GM23338 (cell line): Measurements from ENCODE around the gene SLC37A2. TPM values are rescaled to one million over a fixed set of nuclear protein-coding genes. Genes with fewer than 3 reads are reported as not detected.

Experiments used
- ATAC-seq: fragments of 200-7000 bp; cut with Tn5 transposase; 3 replicates; pipeline ENCODE4 v1.9.1; 2020
- DNase-seq: peaks from one replicate; pipeline ENCODE4 v3.0.0-alpha.2; 2015; ENCODE audit warnings: low spot score
- H2AFZ ChIP-seq: fragments of 200-600 bp; sonication (generic); 2 replicates; pipeline ENCODE4 v1.8.0; 2016; ENCODE audit warnings: antibody characterized with exemption, mild to moderate bottlenecking, moderate library complexity
- H3F3A ChIP-seq: fragments of 200-600 bp; sonication (generic); replicated peaks from 2 replicates; pipeline ENCODE4 v1.8.0; 2017; ENCODE audit warnings: antibody characterized with exemption, mixed run types, low read depth
- H3K27ac ChIP-seq: fragments of 200-600 bp; sonication (generic); 2 replicates; pipeline ENCODE4 v1.6.1; 2016; ENCODE audit warnings: low read depth
- H3K27me3 ChIP-seq: fragments of 200-600 bp; sonication (generic); 2 replicates; pipeline ENCODE4 v1.8.0; 2016; ENCODE audit warnings: mild to moderate bottlenecking, mixed run types, moderate library complexity; ENCODE audit not compliant: insufficient read depth
- H3K36me3 ChIP-seq: fragments of 200-600 bp; sonication (generic); 2 replicates; pipeline ENCODE4 v1.8.0; 2016; ENCODE audit warnings: mild to moderate bottlenecking; ENCODE audit not compliant: insufficient read depth
- H3K4me1 ChIP-seq: fragments of 200-600 bp; sonication (generic); 2 replicates; pipeline ENCODE4 v1.8.0; 2016; ENCODE audit warnings: mild to moderate bottlenecking, moderate library complexity; ENCODE audit not compliant: insufficient read depth
- H3K4me2 ChIP-seq: fragments of 200-600 bp; sonication (generic); 2 replicates; pipeline ENCODE4 v1.7.1; 2017; ENCODE audit warnings: mixed run types
- H3K4me3 ChIP-seq: fragments of 200-600 bp; sonication (generic); 2 replicates; pipeline ENCODE4 v1.6.1; 2016; ENCODE audit warnings: mixed run types
- H3K79me2 ChIP-seq: fragments of 200-600 bp; sonication (generic); replicated peaks from 2 replicates; pipeline ENCODE4 v1.8.0; 2017; ENCODE audit warnings: mild to moderate bottlenecking; ENCODE audit not compliant: insufficient read depth
- H3K9me2 ChIP-seq: fragments of 200-600 bp; sonication (generic); 2 replicates; pipeline ENCODE4 v1.8.0; 2017; ENCODE audit not compliant: insufficient read depth
- H4K20me1 ChIP-seq: fragments of 200-600 bp; sonication (generic); replicated peaks from 2 replicates; pipeline ENCODE4 v1.8.0; 2017; ENCODE audit warnings: mild to moderate bottlenecking; ENCODE audit not compliant: insufficient read depth
- H3K27ac Mint-ChIP-seq: 2 replicates; pipeline ENCODE4 v1.8.0; 2020; ENCODE audit warnings: inconsistent platforms, mild to moderate bottlenecking, moderate library complexity, mixed read lengths
- H3K27me3 Mint-ChIP-seq: 3 replicates; pipeline ENCODE4 v1.8.0; 2022; ENCODE audit warnings: low read depth, mild to moderate bottlenecking, moderate library complexity, mixed read lengths, inconsistent platforms; ENCODE audit not compliant: insufficient read depth, poor library complexity
- H3K36me3 Mint-ChIP-seq: 3 replicates; pipeline ENCODE4 v1.8.0; 2021; ENCODE audit warnings: low read depth, mild to moderate bottlenecking, inconsistent platforms, moderate library complexity, mixed read lengths
- H3K4me1 Mint-ChIP-seq: 3 replicates; pipeline ENCODE4 v1.8.0; 2020; ENCODE audit warnings: mild to moderate bottlenecking, inconsistent platforms, mixed read lengths
- H3K4me3 Mint-ChIP-seq: 3 replicates; pipeline ENCODE4 v1.8.0; 2021; ENCODE audit warnings: moderate library complexity, mild to moderate bottlenecking, inconsistent platforms, mixed read lengths
- H3K9me3 Mint-ChIP-seq: 3 replicates; pipeline ENCODE4 v1.8.0; 2020; ENCODE audit warnings: moderate library complexity, mild to moderate bottlenecking, inconsistent platforms, mixed read lengths
- CREB1 ChIP-seq: fragments of 250-450 bp; sonication (Bioruptor Pico); IDR thresholded peaks from 2 replicates; pipeline ENCODE4 v1.5.0; 2020; ENCODE audit warnings: low read depth, mild to moderate bottlenecking, moderate library complexity
- ETS1 ChIP-seq: IDR thresholded peaks from 2 replicates; pipeline ENCODE4 v1.6.1; 2016; ENCODE audit warnings: antibody characterized with exemption
- EZH2 ChIP-seq: fragments of 200-600 bp; sonication (generic); IDR thresholded peaks from one replicate; pipeline ENCODE4 v1.8.0; 2017; ENCODE audit warnings: antibody characterized with exemption, mild to moderate bottlenecking, low read depth; ENCODE audit not compliant: unreplicated experiment
- EZH2phosphoT487 ChIP-seq: fragments of 200-600 bp; sonication (generic); IDR thresholded peaks from one replicate; pipeline ENCODE4 v1.8.1; 2018; ENCODE audit warnings: antibody characterized with exemption; ENCODE audit not compliant: unreplicated experiment
- NANOG ChIP-seq: IDR thresholded peaks from 2 replicates; pipeline ENCODE4 v1.6.1; 2016; ENCODE audit warnings: antibody characterized with exemption, borderline replicate concordance
- POLR2AphosphoS5 ChIP-seq: IDR thresholded peaks from 2 replicates; pipeline ENCODE4 v1.6.1; 2016; ENCODE audit warnings: antibody characterized with exemption, low read depth
- REST ChIP-seq: IDR thresholded peaks from one replicate; pipeline ENCODE4 v1.6.1; 2018; ENCODE audit warnings: antibody characterized with exemption; ENCODE audit not compliant: unreplicated experiment
- STAT1 ChIP-seq: IDR thresholded peaks from one replicate; pipeline ENCODE4 v1.6.1; 2016; ENCODE audit warnings: antibody characterized with exemption; ENCODE audit not compliant: unreplicated experiment
- ZNF114 ChIP-seq: fragments of 250-450 bp; sonication (Bioruptor Pico); IDR thresholded peaks from 2 replicates; pipeline ENCODE4 v1.5.0; 2020; ENCODE audit warnings: mild to moderate bottlenecking, moderate library complexity
- ZNF331 ChIP-seq: fragments of 250-450 bp; sonication (Bioruptor Pico); IDR thresholded peaks from 2 replicates; pipeline ENCODE4 v1.5.0; 2020; ENCODE audit warnings: low read depth, mild to moderate bottlenecking, moderate library complexity
- ZNF462 ChIP-seq: fragments of 250-450 bp; sonication (Bioruptor Pico); IDR thresholded peaks from 2 replicates; pipeline ENCODE4 v1.5.0; 2020; ENCODE audit warnings: mild to moderate bottlenecking, moderate library complexity
- polyA plus RNA-seq: library from polyadenylated mRNA; unstranded; fragments of >200 nt; fragmentation: Nextera tagmentation; extraction: Ambion mirVana; gene quantifications from 2 replicates; pipeline ENCODE4 v1.2.1, GENCODE V29; 2016
- total RNA-seq: library from RNA; depleted of rRNA; stranded (reverse); fragments of >200 nt; shearing (Covaris generic); gene quantifications from 2 replicates; pipeline ENCODE4 v1.2.3, GENCODE V29; 2014
- TF ChIP-seq, protein P1 (sequence below), 2 experiments: fragments of 200-600 bp in 1 of 2; sonication (generic) in 1 of 2; conservative IDR thresholded peaks; 2 replicates each; pipeline versions ENCODE4 v1.5.1 to v1.6.1; 2016 to 2017; ENCODE audit warnings: antibody characterized with exemption in 2 of 2, low read depth in 2 of 2, mild to moderate bottlenecking in 2 of 2, moderate library complexity in 1 of 2

SLC37A2 gene
- total and polyA plus RNA-seq, 2 experiments from 2014 or later, result 0.40 to 1.6 TPM

- TF ChIP-seq ZNF331 (CRISPR knock-in tag), result no peak
- no peak for TF ChIP-seq ZNF462 (CRISPR knock-in tag)
- TF ChIP-seq ETS1, result no peak
- TF ChIP-seq REST, result no peak
- TF ChIP-seq STAT1, result no peak
- no peak for TF ChIP-seq POLR2AphosphoS5
- TF ChIP-seq EZH2, result no peak
- no peak for TF ChIP-seq CREB1 (CRISPR knock-in tag)
- no peak for TF ChIP-seq NANOG
- TF ChIP-seq EZH2phosphoT487, result no peak
- TF ChIP-seq ZNF114 (CRISPR knock-in tag), result no peak
- TF ChIP-seq, protein P1, sequence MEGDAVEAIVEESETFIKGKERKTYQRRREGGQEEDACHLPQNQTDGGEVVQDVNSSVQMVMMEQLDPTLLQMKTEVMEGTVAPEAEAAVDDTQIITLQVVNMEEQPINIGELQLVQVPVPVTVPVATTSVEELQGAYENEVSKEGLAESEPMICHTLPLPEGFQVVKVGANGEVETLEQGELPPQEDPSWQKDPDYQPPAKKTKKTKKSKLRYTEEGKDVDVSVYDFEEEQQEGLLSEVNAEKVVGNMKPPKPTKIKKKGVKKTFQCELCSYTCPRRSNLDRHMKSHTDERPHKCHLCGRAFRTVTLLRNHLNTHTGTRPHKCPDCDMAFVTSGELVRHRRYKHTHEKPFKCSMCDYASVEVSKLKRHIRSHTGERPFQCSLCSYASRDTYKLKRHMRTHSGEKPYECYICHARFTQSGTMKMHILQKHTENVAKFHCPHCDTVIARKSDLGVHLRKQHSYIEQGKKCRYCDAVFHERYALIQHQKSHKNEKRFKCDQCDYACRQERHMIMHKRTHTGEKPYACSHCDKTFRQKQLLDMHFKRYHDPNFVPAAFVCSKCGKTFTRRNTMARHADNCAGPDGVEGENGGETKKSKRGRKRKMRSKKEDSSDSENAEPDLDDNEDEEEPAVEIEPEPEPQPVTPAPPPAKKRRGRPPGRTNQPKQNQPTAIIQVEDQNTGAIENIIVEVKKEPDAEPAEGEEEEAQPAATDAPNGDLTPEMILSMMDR (conservative IDR thresholded peaks at IDR 0.05; ENCODE audit: low read depth in 2 of 2), result no peak
- Histone ChIP-seq H3K79me2 (no peaks in the 10 kb centered on the region), H3F3A (no peaks in the 10 kb centered on the region), H3K27me3 (peaks cover 17% of the 10 kb centered on the region), H2AFZ (no peak overlapping the region), H3K27ac (no peak overlapping the region), H3K36me3 (no peaks in the 10 kb centered on the region), H4K20me1 (no peaks in the 10 kb centered on the region), H3K4me3 (no peak overlapping the region), H3K9me2 (no peaks in the 10 kb centered on the region), H3K4me2 (no peak overlapping the region), H3K4me1 (no peaks in the 10 kb centered on the region)
- H3K4me1 Mint-ChIP-seq, result peaks cover 19% of the 10 kb centered on the region
- no peak overlapping the region for H3K27ac Mint-ChIP-seq
- no peak overlapping the region for H3K4me3 Mint-ChIP-seq
- no peaks in the 10 kb centered on the region for H3K36me3 Mint-ChIP-seq
- H3K9me3 Mint-ChIP-seq, result no peaks in the 10 kb centered on the region
- peaks cover 3% of the 10 kb centered on the region for H3K27me3 Mint-ChIP-seq
- no peak for ATAC-seq
- DNase-seq, result no peak
Observed at GRCh38 chr11:125069796-125070195, 6.7 kb downstream of the SLC37A2 start.
